ENCODE data around the gene ACOX2.
"Not testable (repeated sequence)": the region's sequence is repeated elsewhere in the genome, so short reads cannot be mapped to it uniquely, and the experiment has no call there.

ACOX2 gene

GRCh38 chr3:58535531-58536500 lies 1.2 kb downstream of the ACOX2 start:
- no peak for DNase-seq (ENCODE audit: low read depth)

DNA sequence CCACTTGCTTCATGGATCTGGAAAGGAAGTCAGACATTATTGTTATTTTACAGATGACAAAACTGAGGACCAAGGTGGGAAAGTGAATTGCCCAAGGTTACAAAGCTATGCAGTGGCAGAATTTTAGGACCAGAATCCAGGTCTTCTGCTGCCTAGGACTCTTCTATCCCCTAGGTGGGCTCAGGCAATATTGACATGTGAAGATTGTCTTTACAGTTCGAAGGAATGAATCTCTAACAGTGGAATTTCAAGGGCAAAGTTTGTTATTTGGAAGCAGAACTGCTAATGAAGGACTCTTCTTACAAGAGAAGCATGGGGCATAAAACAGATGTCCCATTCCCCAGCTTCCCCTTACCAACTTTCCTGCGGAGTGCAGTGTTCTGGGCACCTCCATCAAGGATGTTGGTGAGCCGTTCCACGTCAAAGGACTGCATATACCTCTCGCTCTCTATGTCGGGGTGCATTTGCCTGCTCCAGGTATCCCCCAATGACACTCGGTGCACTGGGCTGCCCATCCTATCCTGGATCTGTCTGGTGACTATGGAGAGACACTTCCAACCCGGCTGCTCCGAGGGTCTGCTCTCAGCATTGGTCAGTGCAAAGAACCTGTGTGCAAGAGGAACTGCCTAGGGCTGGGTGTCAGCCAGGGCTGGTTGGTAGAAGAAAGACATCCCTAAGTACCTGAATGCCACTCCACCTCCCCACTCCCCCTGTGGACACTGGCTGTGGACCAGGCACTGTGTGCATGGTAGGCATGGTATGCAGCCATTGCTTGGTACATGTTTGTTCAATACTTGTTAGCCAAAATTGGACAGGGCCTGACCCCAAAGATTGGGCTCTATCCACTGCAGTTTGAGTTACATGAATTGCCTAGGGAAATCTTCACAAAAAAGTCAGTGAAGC lies 2.1 kb downstream of the ACOX2 start:
- no peak for DNase-seq (ENCODE audit: low read depth)

GRCh38 chr3:58532794-58533220 lies 4.2 kb downstream of the ACOX2 start:
- peak; percentile 45 for DNase-seq (ENCODE audit: low read depth)

GRCh38 chr3:58531956-58532355 lies 5.0 kb downstream of the ACOX2 start:
- DNase-seq (ENCODE audit: low read depth): no peak

GRCh38 chr3:58531555-58531954 lies 5.4 kb downstream of the ACOX2 start:
- no peak for DNase-seq (ENCODE audit: low read depth)

- DNase-seq (ENCODE audit: low read depth): no peak
These were observed 6.6 kb downstream of the ACOX2 start for GRCh38 chr3:58530354-58530865.

- no peak for DNase-seq (ENCODE audit: low read depth)
These were observed 7.3 kb downstream of the ACOX2 start for GRCh38 chr3:58529516-58530353.

GRCh38 chr3:58528629-58529028 lies 8.4 kb downstream of the ACOX2 start:
- DNase-seq (ENCODE audit: low read depth): no peak

DNA sequence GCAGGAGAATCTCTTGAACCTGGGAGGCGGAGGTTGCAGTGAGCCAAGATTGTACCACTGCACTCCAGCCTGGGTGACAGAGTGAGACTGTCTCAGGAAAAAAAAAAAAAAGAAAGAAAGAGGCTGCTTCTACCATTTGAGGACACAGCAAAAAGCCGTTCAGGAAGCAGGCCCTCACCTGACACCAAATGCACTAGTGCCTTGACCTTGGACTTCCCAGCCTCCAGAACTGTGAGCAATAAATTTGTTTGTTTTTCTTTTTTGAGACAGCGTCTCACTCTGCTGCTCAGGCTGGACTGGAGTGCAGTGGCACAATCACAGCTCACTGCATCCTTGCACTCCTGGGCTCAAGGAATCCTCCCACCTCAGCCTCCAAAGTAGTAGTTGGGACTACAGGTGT lies 9.6 kb downstream of the ACOX2 start:
- DNase-seq (ENCODE audit: low read depth): not testable (repeated sequence)

- DNase-seq (ENCODE audit: low read depth): peak; percentile 87
These were observed 10.5 kb downstream of the ACOX2 start for GRCh38 chr3:58526515-58526957.

- no peak for DNase-seq (ENCODE audit: low read depth)
These were observed 12.6 kb downstream of the ACOX2 start for GRCh38 chr3:58524326-58524888.

DNA sequence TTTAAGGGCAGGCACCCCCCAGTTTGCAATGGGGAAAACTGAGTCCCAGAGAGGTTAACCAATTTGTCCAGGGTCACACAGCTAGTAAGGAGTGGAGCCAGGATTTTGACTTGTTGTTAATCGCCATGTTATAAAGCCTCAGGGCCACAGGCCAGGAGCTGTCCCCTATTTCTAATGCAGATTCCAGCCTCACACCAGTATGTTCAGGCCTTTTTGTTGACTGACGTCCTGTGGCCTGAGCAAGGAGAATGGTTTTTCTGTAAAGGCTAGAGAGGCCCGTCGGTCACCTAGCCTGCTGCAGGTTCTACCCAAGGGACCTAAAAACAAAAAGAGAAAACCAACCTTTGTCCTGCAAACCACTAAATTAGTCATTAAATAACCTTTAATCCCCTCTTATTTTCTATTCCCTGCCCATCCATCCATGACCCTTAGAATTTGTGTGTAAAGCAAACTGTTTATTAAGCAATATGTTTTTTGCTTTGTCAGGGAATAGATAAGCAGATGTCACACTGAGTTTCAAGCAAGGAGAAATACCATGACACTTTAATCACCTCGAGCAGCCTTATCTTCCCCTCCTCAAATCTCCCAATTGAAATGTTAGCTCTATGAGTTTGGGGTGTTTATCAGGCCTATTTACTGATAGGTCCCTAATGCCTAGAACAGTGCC lies 14.1 kb downstream of the ACOX2 start:
- DNase-seq (ENCODE audit: low read depth): no peak

GRCh38 chr3:58521917-58522631 lies 14.9 kb downstream of the ACOX2 start:
- no peak for DNase-seq (ENCODE audit: low read depth)

GRCh38 chr3:58521336-58521670 lies 15.7 kb downstream of the ACOX2 start:
- DNase-seq (ENCODE audit: low read depth): no peak

DNA sequence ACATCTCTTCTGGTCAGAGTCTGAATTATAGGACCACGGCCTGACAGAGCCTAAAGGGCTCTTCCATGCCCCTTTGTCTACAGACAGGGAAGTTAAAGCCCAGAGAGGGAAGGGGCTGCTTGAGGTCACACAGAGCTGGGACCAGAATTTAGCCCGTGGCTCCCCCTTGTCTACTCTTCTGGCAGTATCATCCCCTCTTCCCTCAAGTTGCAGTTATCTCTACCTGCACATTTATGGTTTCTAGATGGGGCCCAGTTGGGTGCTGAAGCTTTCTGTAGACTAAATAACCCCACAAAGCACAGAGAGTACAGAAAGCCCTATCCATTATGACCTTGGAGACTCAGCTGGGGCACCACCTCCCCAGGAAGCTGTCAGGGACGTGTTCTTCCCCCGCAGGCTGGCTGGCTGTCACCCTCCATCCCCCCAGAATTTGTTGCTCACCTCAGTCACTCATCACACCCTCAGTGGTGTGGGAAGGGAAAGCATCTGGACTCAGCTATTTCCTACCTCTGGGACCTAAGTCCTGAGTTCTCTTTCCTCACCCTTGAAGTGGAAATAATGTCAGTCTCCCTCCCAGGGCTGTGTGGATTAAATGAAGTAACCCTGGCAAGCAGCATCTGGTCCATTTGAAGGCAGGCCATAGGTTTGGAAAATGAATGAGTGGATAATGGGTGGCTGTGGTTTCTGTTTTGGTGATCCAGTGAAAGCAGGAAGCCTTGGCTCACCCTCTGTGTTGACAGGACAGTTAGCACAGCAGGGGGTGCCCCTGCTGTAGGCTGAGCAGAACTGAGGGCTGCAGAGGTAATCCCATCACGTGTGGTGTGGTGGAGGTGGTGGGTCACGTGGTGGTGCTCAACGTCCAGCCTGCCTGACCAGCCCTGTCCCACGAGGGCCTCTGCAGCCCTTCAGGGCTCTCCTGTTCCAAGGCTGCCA lies 16.3 kb downstream of the ACOX2 start:
- DNase-seq (ENCODE audit: low read depth): no peak

DNA sequence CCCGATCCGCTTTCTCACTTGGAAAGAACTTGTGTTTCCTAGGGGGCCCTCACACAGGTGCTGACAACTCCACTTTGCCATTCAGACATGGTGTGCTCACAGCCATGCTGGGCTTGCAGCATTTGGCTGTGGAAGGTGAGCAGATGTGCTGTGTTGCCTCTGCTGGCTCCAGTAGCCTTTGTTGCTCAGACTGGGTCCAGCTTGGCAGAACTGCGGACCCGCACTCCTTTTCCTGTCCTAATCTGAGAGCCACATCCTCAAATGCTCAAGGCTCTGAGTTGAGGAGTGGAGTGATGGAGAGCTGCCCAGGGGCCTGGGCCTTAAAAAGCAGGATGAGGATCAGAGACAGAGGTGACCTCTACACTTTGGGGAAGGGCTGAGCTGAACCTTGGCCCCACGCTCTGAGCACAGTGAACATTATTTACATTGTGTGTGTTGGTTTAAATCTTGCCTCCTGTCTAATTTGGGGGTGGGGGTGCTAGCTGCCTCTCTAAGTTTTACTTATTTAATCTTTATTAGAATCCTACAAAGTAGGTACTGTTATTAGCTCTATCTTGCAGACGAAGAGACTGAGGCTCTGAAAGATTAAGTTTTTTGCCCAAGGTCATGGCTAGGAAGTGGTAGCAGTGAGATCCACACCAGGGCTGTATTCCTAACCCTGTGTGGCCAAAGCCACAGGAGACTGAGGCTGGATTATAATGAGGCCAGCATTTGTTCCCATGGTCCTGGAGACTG lies 17.2 kb downstream of the ACOX2 start:
- DNase-seq (ENCODE audit: low read depth): no peak

GRCh38 chr3:58518291-58518789 lies 18.6 kb downstream of the ACOX2 start:
- DNase-seq (ENCODE audit: low read depth): no peak

GRCh38 chr3:58514405-58514804 lies 22.6 kb downstream of the ACOX2 start:
- DNase-seq (ENCODE audit: low read depth): no peak

All from stromal cell of bone marrow (primary cell).